PC-9 (cell line): ENCODE data around the gene LETMD1. TPM values are rescaled to one million over a fixed set of nuclear protein-coding genes. Genes with fewer than 3 reads are reported as not detected.
A peak's percentile ranks its signal among the peaks of the same experiment; 100 is the strongest.

Experiments used
- BruUV-seq: library from RNA; stranded (reverse); fragments of 400-500 nt; replicated peaks from 2 replicates; lab custom pipeline; 2021; lab: Mats Ljungman, UMichigan
- CTCF ChIA-PET: fragments of 300-600 bp; sonication (Branson Sonifier 250); formaldehyde crosslinking; loops from one replicate; lab custom pipeline; 2022; ENCODE audit warnings: antibody characterized with exemption; lab: Charles Lee
- POLR2A ChIA-PET: fragments of 300-600 bp; sonication (Branson Sonifier 250); formaldehyde crosslinking; loops from one replicate; lab custom pipeline; 2022; ENCODE audit warnings: antibody characterized with exemption; ENCODE audit not compliant: unreplicated experiment; lab: Charles Lee
- DNase-seq, 2 experiments: peaks; one replicate each; pipeline versions ENCODE4 v3.0.0 to v3.0.0-alpha.2; 2015 to 2022; ENCODE audit warnings: mixed read lengths in 1 of 2
- H2AFZ ChIP-seq: fragments of 200-600 bp; sonication (generic); 2 replicates; pipeline ENCODE4 v1.8.1; 2017; ENCODE audit warnings: antibody characterized with exemption
- H3F3A ChIP-seq: fragments of 200-600 bp; sonication (generic); 2 replicates; pipeline ENCODE4 v1.8.1; 2017; ENCODE audit warnings: antibody characterized with exemption, mild to moderate bottlenecking, low read depth; ENCODE audit not compliant: insufficient read depth
- H3K27ac ChIP-seq: fragments of 200-600 bp; sonication (generic); 2 replicates; pipeline ENCODE4 v1.6.1; 2016; ENCODE audit warnings: mixed run types
- H3K27me3 ChIP-seq: fragments of 200-600 bp; sonication (generic); 2 replicates; pipeline ENCODE4 v1.6.1; 2016; ENCODE audit warnings: low read depth, mixed run types; ENCODE audit not compliant: insufficient read depth
- H3K36me3 ChIP-seq: fragments of 200-600 bp; sonication (generic); 2 replicates; pipeline ENCODE4 v1.6.1; 2016; ENCODE audit warnings: low read depth, mixed run types
- H3K4me1 ChIP-seq: fragments of 200-600 bp; sonication (generic); replicated peaks from 2 replicates; pipeline ENCODE4 v1.6.1; 2016; ENCODE audit warnings: mixed run types; ENCODE audit not compliant: insufficient read depth
- H3K4me2 ChIP-seq: fragments of 200-600 bp; sonication (generic); 2 replicates; pipeline ENCODE4 v1.6.1; 2017; ENCODE audit warnings: mixed run types
- H3K4me3 ChIP-seq: fragments of 200-600 bp; sonication (generic); 2 replicates; pipeline ENCODE4 v1.6.1; 2016; ENCODE audit warnings: mixed run types
- H3K79me2 ChIP-seq: fragments of 200-600 bp; sonication (generic); 2 replicates; pipeline ENCODE4 v1.6.1; 2017; ENCODE audit warnings: low read depth, mixed run types
- H3K9me2 ChIP-seq: fragments of 200-600 bp; sonication (generic); 2 replicates; pipeline ENCODE4 v1.8.1; 2017; ENCODE audit warnings: mild to moderate bottlenecking; ENCODE audit not compliant: insufficient read depth
- H3K9me3 ChIP-seq: fragments of 200-600 bp; sonication (generic); 2 replicates; pipeline ENCODE4 v1.8.1; 2016; ENCODE audit warnings: low read depth; ENCODE audit not compliant: insufficient read depth
- H4K20me1 ChIP-seq: fragments of 200-600 bp; sonication (generic); 2 replicates; pipeline ENCODE4 v1.8.1; 2017; ENCODE audit not compliant: insufficient read depth
- CTCF ChIP-seq: fragments of 200-600 bp; sonication (generic); conservative IDR thresholded peaks from 2 replicates; pipeline ENCODE4 v1.6.1; 2017; ENCODE audit warnings: mixed run types, antibody characterized with exemption, mild to moderate bottlenecking, moderate library complexity
- EZH2 ChIP-seq: fragments of 200-600 bp; sonication (generic); IDR thresholded peaks from 2 replicates; pipeline ENCODE4 v1.8.0; 2017; ENCODE audit warnings: antibody characterized with exemption, low read depth
- intact Hi-C: fragments of 100-400 bp; cut with micrococcal nuclease; formaldehyde crosslinking; loops from one replicate; pipeline ENCODE4 v1.10.0; 2022; ENCODE audit not compliant: unreplicated experiment
- total RNA-seq: library from RNA; stranded (reverse); gene quantifications from 2 replicates; pipeline ENCODE4 v1.2.3, GENCODE V29; 2021

The LETMD1 gene
- total RNA-seq, 1 experiment from 2014 or later, result 81.9 TPM

GRCh38 chr12:51025338-51025835, 22.7 kb upstream of the LETMD1 start:
- POLR2A ChIA-PET, result no interaction called here

GRCh38 chr12:51025836-51026638, 22.1 kb upstream of the LETMD1 start, which contains the start of gene SLC11A2:
Gene SLC11A2, minus strand, starts transcription at chr12:51026384. Its CDS starts 15,656 bp downstream, at chr12:51010728.
- DNase-seq, result peak; percentile 89 to 92
- no TSS peak for BruUV-seq
- Histone ChIP-seq H4K20me1 (0 out of 2 replicates have a peak, but pooled peaks cover 3% of the 10 kb centered on the region), H2AFZ (peak within 1 kb of the TSS; percentile 88), H3K79me2 (peaks cover 49% of the 10 kb centered on the region), H3K27me3 (no peaks in the 10 kb centered on the region), H3K9me3 (no peaks in the 10 kb centered on the region), H3K27ac (peak within 1 kb of the TSS; percentile 96), H3F3A (peaks cover 59% of the 10 kb centered on the region), H3K4me1 (peaks cover 58% of the 10 kb centered on the region), H3K4me2 (peak within 1 kb of the TSS; percentile 91), H3K9me2 (no peaks in the 10 kb centered on the region), H3K4me3 (peak within 1 kb of the TSS; percentile 77), H3K36me3 (no peaks in the 10 kb centered on the region)
- CTCF ChIA-PET, result interaction anchor here (0.6 to 1.2 kb wide), 2 partner anchors 20 to 776 kb away, joined by 3 to 4 read pairs; no protein-coding TSS in a partner anchor
- TF ChIP-seq CTCF (no peak), EZH2 (no peak)
- POLR2A ChIA-PET, result interaction anchor here (0.9 kb wide), 1 partner anchor 213 kb away, joined by 4 read pairs; the partner anchor contains the start of gene DAZAP2
- intact Hi-C loops, result loop anchor here (1.0 to 10.0 kb wide), 3 partner anchors 21 to 101 kb away; a partner anchor contains a TSS

More at GRCh38 chr12:51025338-51025835, 22.7 kb upstream of the LETMD1 start:
- Histone ChIP-seq H3K4me2 (peak overlapping the region; percentile 91), H3K27me3 (no peaks in the 10 kb centered on the region), H4K20me1 (0 out of 2 replicates have a peak, but pooled peaks cover 4% of the 10 kb centered on the region), H2AFZ (peak overlapping the region; percentile 88), H3K4me1 (peaks cover 55% of the 10 kb centered on the region), H3K36me3 (no peaks in the 10 kb centered on the region), H3K9me3 (no peaks in the 10 kb centered on the region), H3F3A (peaks cover 55% of the 10 kb centered on the region), H3K27ac (peak overlapping the region; percentile 96), H3K79me2 (peaks cover 56% of the 10 kb centered on the region), H3K9me2 (no peaks in the 10 kb centered on the region), H3K4me3 (peak overlapping the region; percentile 77)
- BruUV-seq, result no TSS peak
- TF ChIP-seq CTCF (no peak), EZH2 (no peak)
- CTCF ChIA-PET, result no interaction called here
- no peak for DNase-seq
- intact Hi-C loops, result loop anchor here (5.0 to 10.0 kb wide), 2 partner anchors 38 to 101 kb away; a partner anchor contains a TSS

GRCh38 chr12:51027342-51027835, 20.7 kb upstream of the LETMD1 start:
- Histone ChIP-seq H3K9me3 (no peaks in the 10 kb centered on the region), H3K9me2 (no peaks in the 10 kb centered on the region), H3K4me1 (peaks cover 58% of the 10 kb centered on the region), H3F3A (peaks cover 59% of the 10 kb centered on the region), H4K20me1 (no peaks in the 10 kb centered on the region), H3K36me3 (no peaks in the 10 kb centered on the region), H3K4me2 (peak overlapping the region; percentile 91), H2AFZ (peak overlapping the region; percentile 23; the same call in 1 of the 2 replicates), H3K79me2 (peaks cover 36% of the 10 kb centered on the region), H3K27me3 (no peaks in the 10 kb centered on the region), H3K4me3 (peak overlapping the region; percentile 77; the same call in 1 of the 2 replicates), H3K27ac (peak overlapping the region; percentile 72; the same call in 1 of the 2 replicates)
- POLR2A ChIA-PET, result interaction anchor here (0.5 to 0.6 kb wide), 2 partner anchors 19 to 148 kb away, joined by 3 to 5 read pairs; no protein-coding TSS in a partner anchor
- DNase-seq, result no peak
- no TSS peak for BruUV-seq
- CTCF ChIA-PET, result interaction anchor here (0.5 to 1.4 kb wide), 8 partner anchors 21 to 428 kb away, joined by 3 to 7 read pairs (median 4); no protein-coding TSS in a partner anchor
- TF ChIP-seq EZH2 (no peak), CTCF (no peak)
- intact Hi-C loops, result loop anchor here (5.0 to 10.0 kb wide), 2 partner anchors 40 to 103 kb away; a partner anchor contains a TSS
